Dermis blood vessel endothelial cell (primary cell): ENCODE measurements around the gene MCL1. TPM values are rescaled to one million over a fixed set of nuclear protein-coding genes. Genes with fewer than 3 reads are reported as not detected.
"Not testable (repeated sequence)": the region's sequence is repeated elsewhere in the genome, so short reads cannot be mapped to it uniquely, and the experiment has no call there.

Source experiments
- DNase-seq: peaks from one replicate; pipeline ENCODE4 v3.0.0; 2010
- total RNA-seq: library from RNA; depleted of rRNA; stranded (reverse); fragments of >200 nt; gene quantifications from 2 replicates; pipeline ENCODE4 v1.2.3, GENCODE V29; 2014

MCL1 gene
- total RNA-seq, 1 donor from 2014 or later, result 316 TPM

- DNase-seq, result no peak
Measured at GRCh38 chr1:150601540-150601939, 22.1 kb upstream of the MCL1 start.

DNA sequence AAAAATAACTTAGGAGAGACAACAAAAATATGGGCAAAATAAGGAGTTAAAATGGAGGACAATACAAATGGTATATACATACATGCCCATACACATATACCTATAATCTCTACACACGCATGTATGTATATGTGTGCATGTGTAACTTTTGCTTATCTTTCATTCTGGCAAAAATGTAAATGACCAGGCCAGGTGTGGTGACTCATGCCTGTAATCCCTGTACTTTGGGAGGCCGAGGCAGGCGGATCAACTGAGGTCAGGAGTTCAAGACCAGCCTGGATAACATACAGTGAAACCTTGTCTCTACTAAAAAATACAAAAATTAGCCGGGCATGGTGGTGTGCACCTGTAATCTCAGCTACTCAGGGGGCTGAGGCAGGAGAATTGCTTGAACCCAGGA lies 18.9 kb upstream of the MCL1 start:
- DNase-seq, result not testable (repeated sequence)

- DNase-seq, result no peak
Measured at GRCh38 chr1:150596976-150597375, 17.6 kb upstream of the MCL1 start.

DNA sequence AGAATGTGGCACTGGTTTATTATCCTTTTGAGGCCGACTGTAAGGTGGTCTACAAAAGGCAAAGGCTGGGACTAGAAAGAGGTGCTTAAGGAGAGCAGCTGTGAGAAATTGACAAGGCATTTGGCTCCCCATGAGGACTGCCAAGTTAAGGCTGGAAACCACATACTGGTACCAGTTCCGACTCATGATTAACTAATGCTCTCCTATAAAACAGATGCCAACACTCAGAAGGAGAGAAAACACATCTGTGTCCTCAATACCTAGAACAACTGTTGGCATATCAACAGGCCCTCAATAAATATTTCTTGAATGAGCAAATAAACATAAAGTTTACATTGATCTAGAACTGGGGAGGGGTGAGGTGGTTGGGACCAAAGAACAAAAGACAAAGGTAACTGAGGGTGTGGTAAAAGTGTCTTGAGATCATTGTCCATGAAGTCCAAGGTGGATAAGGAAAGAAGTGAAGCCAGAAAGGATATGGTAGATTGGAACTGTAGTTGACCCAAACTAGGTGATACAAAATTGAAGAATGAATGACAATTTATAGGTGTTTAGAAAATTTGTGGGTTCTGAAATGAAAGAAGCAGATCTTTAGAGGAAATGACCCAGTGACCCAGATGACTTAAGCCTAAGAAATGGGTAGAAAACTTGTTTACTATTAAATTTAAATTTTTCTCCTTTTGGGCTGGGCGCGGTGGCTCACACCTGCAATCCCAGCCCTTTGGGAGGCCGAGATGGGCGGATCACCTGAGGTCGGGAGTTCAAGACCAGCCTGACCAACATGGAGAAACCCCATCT lies 16.9 kb upstream of the MCL1 start:
- no peak for DNase-seq

DNA sequence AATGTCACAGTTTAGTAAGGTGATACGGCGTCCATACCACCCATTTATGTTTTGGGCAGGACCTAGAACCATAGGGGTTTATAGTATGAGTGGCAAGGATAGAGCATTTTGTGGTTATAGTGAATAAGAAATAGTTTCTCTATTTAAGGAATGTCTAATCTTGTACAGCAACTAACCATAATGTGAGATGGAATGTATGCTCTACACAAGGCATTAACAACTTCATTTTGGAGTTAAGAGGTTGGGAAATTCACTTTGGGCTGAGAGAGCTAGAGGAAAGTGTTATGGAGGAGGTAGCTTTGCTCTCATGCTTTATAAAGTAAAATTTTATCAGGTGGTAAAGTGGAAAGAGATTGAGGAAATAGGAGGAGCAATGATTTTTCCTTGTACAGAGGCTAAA lies 3.0 kb upstream of the MCL1 start:
- no peak for DNase-seq

- not testable (repeated sequence) for DNase-seq
Measured at GRCh38 chr1:150581962-150582361, 2.6 kb upstream of the MCL1 start.

GRCh38 chr1:150581437-150581836 lies 2.0 kb upstream of the MCL1 start:
- not testable (repeated sequence) for DNase-seq

GRCh38 chr1:150580966-150581365 lies 1.6 kb upstream of the MCL1 start:
- not testable (repeated sequence) for DNase-seq

DNA sequence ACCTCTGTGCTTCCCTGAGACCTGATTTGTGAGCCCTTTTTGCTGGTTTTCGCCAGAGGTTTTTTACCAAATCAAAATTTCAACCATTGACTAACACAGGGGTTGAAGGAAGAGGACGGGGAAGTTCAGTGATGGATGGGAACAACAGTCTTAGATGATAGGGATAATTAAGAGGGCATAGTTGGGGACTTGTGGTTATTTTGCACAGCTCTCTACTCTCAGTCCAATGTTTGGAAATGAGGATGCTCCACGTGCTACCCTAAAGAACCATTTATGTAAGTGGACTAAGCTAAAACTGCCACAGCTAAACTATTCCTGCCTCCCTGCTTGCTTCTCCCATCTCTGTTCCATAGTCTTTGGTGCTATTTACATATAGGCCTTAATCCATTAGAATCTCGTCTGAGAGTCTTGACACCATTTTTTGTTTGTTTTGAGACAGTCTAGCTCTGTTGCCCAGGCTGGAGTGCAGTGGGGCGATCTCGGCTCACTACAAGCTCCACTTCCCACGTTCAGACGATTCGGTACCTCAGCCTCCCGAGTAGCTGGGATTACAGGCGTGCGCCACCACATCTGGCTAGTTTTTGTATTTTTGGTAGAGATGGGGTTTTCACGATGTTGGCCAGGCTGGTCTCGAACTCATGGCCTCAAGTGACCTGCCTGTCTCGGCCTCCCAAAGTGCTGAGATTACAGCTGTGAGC lies 684 bp upstream of the MCL1 start:
- no peak for DNase-seq

DNA sequence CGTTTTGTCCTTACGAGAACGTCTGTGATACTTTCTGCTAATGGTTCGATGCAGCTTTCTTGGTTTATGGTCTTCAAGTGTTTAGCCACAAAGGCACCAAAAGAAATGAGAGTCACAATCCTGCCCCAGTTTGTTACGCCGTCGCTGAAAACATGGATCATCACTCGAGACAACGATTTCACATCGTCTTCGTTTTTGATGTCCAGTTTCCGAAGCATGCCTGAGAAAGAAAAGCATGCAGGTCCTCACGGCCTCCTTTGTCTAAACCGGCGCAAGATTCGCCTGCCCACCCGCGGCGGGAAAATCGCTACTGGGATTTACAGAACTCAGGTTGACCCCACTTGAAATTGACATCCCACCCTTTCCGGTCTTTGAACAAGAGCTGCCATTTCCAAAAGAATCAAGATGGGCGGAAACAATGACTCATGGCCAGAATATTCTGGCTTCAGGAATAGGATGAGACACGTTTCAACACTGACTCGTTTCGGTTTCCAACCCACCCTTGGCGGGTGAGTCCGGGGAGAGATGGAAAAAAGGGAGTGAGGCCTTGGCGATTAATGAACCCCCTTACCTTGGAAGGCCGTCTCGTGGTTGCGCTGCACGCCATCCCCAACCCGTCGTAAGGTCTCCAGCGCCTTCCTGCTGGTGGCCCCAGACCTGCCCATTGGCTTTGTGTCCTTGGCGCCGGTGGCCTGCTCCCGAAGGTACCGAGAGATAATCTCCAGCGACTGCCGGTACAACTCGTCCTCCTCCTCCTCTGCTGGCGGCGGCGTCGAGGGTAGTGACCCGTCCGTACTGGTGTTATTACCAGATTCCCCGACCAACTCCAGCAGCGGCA lies 919 bp downstream of the MCL1 start:
- DNase-seq, result peak; percentile 95

- DNase-seq, result peak; percentile 51
Measured at GRCh38 chr1:150577557-150578271, 1.7 kb downstream of the MCL1 start.

DNA sequence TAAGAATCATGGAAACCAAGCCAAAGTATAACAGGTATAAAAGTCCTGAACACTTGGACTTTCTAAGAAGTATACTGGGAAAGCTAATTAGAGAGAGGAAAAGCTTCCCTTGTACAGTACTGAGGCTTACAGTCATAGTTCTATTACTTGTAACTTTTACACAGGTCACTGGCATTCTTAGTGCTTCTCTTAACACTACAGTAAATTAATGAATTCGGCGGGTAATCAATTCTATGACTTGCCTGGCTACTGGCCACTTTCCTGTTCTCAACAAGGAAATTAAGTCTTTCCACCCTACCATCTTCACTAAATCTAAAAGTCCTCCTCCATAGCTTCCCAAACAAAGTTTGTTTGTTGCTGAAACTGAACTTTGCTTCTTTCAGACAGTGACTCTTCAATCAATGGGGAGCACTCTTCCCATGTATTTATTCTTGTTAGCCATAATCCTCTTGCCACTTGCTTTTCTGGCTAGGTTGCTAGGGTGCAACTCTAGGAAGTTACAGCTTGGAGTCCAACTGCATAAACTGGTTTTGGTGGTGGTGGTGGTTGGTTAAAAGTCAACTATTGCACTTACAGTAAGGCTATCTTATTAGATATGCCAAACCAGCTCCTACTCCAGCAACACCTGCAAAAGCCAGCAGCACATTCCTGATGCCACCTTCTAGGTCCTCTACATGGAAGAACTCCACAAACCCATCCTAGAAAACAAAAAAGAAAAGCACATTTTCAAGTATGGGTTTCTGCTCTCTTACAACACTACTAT lies 2.4 kb downstream of the MCL1 start:
- peak; percentile 41 for DNase-seq

DNA sequence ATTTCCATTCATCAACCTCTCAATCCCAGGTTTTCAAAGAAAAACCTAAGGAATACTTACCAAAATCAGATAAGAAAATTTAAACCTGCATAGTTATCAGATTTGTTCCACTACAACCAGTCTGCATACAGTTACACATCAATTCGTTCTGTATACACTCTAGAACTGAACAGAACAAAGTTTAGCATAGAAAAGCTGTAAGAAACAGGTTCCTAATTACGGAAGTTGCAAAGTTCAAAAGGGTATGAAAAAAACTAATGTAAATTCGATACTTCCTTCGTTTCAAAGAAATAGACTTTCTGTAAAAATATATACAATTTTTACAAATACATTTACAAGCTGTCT lies 3.1 kb downstream of the MCL1 start:
- no peak for DNase-seq

DNA sequence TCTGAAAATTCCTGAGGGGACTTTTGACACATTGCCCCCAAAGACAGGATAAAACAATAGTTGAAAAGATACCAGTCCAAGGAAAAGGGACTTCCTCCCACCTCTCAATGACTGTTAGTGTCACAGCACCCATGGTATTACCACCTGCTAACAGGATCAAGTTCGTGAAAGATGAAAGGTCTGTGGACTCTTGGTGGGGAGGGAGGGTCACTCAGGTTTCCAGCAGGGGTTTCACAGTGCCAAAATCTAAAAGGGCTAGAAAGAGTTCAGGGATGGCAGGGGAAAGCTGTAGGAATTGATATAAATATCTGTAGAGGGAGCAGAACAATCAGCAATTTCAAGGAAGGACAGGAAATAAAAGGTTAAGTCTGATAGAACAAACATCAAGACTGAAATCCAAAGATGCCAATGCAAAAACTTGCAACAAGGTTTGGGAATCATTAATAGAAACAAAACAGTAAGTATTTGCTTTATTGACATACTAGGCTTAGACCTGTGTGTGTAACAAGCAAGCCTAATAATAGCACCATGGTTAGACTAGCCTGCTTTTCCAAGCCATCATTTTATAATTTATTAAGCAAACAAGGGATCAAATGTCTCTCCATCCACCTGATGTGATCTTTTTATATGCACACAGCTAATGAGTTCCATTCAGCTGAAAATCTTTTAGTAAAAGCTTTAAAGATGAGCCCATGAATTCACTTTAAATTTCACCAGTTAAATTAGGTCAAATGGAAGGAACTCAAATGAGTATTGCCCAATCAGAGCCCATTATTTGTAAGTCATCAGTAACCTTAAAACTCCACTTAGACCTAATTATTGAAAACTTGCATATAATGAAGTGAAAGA lies 3.7 kb downstream of the MCL1 start:
- no peak for DNase-seq

DNA sequence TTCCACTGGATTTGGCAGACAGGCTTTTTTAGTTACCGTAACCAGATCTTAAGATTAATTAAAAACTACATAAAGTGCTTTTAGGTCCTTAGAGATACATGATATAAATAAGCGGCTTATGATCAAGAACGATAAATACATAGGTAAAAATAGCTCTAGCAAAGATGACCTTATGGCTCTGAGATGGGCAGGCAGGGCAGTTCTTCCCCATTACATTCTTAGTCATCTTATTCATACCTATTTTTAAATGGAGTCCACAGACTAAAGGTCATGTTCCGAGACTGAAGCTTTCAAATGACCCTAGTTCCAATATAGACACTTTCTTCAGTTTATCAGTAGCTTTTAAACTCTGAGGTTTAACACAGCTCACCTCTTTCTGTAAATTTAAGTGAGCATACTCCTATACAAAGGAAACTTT lies 4.3 kb downstream of the MCL1 start:
- DNase-seq, result no peak

DNA sequence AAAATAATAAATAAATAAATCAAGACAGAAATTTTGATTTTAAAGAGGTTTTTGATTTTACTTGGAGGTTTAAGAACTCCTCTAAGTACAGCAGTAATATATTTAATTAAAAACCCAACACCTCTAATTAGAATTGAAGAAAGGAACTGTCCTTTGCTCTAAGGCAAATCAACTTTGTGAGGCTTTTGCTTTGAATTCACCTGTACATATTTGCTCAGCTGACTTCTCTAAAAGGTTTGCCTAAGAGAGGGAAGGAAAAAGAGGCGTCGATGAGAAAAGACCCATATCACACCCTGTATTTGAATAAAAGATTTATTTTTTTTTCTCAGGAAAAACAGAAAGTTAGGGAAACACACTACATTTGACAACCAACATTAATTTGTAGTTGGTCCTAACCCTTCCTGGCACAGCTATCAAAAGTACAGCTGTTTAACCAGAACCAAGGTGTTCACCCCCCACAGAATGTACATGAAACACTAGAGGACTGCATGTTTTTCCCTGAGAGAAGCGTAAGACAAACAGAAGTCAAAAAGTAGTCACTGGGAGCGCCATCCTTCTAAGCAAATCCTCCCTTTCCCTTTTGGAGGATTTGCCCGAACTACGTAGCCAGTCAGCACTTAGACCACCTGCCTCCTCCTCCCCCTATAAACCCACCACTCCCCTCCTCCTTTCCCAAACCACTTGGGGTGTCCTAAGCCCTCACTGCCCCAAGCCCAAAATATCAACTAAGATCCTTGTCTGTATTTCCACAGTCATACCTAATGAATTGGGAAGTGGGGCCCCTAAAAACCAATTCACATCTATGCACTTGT lies 4.9 kb downstream of the MCL1 start:
- DNase-seq, result no peak

DNA sequence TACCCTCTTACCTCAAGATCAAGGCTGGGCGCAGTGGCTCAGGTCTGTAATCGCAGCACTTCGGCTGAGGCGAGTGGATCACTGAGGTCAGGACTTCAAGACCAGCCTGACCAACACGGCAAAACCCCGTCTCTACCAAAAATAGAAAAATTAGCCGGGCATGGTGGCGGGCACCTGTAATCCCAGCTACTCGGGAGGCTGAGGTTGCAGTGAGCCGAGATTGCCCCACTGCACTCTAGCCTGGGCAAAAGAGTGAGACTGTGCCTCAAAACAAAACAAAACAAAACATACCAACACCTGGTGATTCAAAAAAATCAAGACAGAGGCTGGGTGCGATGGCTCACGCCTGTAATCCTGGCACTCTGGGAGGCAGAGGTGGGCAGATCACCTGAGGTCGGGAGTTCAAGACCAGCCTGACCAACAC lies 5.8 kb downstream of the MCL1 start:
- not testable (repeated sequence) for DNase-seq

DNA sequence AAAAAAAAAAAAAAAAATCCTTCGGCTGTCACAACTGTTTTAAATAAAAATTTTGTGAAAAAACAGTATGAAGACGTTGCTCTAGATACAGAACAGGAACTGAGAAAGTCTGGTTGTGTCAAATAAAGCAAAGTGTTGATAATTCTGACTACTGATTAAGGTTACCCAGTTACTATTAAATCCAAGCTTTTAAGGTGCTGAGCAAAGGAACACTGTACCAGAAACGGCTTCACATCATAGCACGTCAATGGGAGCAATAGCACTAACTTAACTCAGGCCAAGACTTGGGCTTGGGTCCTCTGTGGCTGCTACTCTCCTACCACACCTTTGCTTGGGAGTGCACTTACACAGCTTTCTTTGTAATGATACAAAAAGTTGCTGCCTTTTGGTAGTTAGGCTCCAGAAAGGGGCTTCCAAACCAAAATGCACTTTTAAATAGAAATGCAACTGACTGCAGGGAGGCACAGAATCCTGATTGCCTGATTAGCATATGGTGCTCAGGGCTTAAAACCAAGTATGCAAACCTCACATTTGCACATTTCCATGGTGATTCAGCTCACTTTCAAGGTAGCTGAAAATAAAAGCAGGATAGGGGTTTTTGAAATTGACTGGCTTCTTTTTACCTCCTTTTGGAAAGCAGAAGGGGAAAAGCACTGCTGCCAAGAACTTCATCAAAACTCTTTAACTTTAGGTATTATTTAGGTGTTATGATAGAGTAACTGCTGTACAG lies 6.3 kb downstream of the MCL1 start:
- DNase-seq, result no peak

- DNase-seq, result no peak
Measured at GRCh38 chr1:150568594-150568966, 10.8 kb downstream of the MCL1 start.
